ENCODE data around the gene LHFPL4.

- TF ChIP-seq EZH2 (IDR thresholded peaks at IDR 0.05) (no peak), EZH2phosphoT487 (IDR thresholded peaks at IDR 0.05) (no peak)
Measured at GRCh38 chr3:9452417-9452816, 101.2 kb downstream of the LHFPL4 start.

Measured in neural progenitor cell (in vitro differentiated cells).